CD4-positive, alpha-beta T cell treated with Interleukin-6 at 100 ng/mL for 8 hours (primary cell): ENCODE measurements around the gene FAM174B.

Experiments used
- DNase-seq: peaks from one replicate; pipeline ENCODE4 v3.0.0-alpha.2; 2020; ENCODE audit warnings: mixed read lengths, low spot score

Gene FAM174B

DNA sequence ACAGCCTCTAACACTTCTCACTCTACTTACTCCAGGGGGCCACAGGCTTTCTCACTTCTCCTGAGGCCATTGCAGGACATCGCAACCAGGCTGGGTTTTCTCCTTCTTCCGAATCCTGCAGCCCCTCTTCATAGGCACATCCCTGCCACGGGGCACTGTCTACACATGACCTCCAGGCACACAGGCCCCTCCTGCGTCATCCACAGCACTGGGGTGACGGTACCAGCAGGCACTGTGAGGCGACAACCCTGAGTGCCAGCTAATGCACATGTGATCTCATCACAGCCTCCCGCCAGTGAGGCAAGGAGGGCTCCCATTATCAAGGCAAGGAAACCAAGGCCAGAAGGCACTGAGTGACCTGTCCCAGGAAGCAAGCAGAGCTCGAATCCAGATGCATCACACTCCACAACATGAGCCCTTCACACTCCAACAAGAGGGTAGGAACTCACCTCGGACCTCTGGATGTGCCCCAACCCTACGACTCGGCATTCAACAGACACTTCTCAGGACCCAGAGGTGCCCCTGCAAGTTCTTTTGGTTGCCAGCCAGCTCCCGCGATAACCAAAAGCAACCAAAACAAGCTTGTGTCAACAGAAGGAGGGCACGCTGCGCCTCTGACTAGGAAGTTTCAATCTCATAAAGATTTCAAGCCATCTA is 16.7 kb downstream of the FAM174B start:
- DNase-seq, result no peak

DNA sequence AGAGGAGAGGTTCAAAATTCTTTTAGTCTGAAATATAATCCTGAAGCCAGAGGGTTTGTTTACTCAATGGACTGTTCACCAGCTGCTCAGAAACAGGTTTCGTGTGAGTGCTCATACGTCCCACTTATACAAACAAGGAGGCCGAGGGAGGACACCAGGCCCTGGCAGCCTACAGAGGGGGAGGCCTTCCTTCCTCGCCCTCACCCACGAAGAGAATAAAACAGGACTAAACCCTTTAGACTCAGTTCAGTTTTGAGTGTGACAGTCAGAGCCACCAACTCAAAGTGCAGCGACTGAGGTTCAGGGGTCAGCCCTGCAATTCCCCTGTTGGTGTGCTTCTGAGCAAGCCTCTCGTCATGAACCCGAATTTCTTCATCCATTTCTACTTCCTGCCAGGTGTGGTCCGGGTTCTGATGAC is 17.3 kb downstream of the FAM174B start:
- DNase-seq, result no peak

DNA sequence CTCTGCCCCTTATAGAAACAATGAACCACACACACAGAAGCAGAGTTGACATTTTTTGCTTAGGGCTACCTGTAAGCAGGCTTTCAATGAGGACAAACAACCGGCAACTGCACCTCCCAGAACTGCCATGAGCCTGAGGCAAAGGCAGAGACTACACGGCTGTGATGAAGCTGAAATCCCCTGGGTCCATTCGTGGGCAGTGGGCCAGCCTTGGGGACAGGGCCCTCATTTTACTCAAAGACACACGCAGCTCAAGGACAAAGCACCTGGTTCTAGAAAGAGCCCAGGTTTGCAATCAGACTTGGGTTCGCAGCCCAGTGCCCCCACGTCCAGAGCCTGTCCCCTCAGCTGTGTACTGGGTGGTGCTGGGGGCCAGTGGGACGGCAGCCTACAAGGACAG is 17.9 kb downstream of the FAM174B start:
- DNase-seq, result no peak

DNA sequence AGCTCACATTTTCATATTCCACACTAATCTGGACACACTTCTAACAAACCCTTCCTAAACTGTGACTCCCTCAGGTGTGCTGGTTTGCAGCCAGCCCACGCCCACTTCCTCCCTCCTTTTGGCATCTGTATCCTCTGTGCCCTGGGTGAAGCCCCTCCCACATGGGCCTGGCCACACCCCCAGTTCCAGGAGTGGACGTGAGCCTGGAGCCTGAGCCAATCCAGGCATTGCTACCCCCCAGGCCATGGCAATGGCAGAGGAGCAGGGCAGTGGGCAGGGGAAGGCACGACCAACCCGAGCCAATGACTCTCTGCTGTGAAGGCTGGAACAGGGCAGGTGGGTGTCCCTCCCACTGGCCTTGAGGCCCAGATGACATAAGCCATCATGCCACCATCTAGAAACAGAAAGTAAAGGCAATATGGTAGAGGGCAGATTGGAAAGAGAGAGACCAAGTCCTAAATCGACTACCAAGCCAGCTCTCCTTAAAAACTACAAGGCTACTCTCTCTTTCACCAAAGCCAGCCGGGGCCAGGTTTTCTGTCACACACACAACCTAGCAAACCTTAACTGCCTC is 18.6 kb downstream of the FAM174B start:
- no peak for DNase-seq

DNA sequence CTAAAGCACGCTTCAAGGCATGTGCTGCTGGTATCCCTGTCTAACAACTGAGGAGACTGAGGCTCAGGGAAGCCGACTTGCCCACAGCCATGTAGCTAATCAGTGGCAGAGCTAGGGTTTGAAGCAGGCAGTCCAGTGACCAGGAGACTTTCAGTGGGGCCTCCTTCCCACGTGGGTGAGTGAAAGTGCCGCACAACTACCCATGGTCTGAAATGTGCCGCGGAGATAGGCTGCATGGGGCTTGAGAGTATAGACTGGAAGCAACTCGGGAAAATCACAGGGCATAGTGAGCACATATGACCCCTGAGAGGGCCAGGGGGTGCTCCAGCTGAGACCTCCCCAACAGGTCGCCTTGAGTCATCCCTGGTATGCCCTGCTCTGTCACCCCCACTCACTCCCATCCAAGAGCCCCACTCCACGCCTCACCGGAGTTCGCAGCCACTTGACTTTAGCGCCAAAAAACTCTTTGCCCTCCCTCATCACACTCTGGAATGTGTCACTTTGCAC is 19.1 kb downstream of the FAM174B start:
- no peak for DNase-seq

DNA sequence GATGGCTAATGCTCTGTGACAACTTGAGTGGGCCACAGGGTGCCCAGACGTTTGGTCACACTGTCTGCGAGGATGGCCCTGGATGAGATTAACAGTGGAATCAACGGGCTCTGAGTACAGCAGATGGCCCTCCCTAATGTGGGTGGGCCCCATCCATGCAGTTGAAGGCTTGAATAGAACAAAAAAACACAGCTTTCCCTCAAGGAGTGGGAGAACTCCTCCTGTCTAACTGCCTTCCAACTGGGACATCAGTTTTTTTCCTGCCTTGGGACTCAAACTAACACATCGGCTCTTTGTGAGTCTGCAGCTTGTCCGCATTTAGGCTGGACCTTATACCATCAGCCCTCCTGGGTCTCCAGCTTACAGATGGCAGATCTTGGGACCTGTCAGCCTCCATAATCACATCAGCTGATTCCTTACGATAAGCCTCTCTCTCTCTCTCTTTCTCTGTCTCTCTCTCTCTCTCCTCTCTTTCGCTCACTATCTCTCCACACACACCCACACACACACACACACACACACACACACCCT is 20.8 kb downstream of the FAM174B start:
- DNase-seq, result no peak

DNA sequence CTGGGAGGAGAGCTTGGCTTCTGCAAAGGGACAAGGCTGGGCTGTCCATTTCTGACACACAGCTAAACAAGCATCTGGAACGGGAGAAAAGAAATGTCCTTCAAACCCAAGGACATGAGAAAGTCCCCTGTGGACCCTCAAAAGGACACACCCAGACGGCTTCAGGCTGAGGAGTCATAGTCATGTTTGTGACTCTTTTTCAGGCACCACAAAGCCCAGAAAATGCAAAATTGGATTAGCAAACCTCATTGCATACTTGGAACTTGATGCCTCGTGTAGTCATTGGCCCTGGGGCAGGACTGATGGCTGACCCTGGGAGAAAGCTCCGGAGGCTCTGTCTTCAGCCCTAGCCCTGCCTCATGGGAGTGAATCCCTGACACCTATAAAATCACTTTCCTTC is 21.5 kb downstream of the FAM174B start:
- DNase-seq, result no peak

DNA sequence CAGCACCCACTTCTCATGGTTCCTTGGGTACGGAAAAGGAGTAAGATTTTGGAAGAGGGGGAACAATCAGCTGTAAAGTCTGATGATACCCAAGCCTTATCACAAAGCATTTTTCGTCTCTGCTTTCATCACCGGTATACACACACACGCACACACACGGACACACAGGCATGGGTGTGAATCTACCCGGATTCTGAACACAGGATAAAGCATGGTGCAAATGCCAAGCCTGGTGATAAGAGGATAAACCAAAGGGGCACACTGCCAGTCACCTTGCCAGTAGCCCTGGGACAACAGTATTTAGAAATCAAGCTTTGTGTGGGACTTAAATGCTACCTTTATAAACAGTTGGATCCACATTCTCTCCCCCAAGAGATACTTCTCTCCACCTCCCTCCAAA is 22.2 kb downstream of the FAM174B start:
- no peak for DNase-seq

DNA sequence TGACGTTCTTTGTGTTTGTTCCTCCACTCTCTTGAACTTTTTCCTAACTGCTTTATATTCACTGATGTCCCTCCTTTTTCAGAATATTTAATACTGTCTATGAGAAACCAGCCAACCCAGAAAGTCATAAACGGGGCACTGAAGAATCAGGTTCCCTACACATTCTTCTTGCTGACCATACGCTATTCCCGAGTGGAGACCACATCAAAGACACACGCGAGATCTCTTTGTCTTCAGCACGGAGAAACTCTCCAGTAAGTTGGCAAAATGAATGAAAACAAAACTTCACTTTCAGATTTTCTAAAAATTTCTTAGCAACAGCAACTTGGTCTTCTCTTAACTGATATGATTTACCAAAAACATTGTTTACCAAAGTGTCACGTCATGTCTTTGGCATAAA is 22.6 kb downstream of the FAM174B start:
- no peak for DNase-seq

DNA sequence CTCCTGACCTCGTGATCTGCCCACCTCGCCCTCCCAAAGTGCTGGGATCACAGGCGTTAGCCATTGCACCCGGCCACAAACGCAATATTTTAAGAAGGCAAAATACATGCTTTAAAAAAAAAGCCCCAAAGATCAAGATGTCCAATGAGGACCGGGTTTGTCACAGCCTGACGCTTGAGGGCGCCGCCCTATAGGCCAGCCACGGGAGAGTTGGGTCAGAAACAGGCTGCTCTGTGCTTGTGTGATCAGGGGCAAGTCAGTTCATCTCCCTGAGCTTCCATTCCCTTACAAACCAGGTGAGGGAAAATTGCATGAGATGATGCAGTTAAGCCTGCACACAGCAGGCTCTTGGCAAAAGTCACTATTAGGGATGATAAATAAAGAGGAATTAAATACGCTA is 23.9 kb downstream of the FAM174B start:
- no peak for DNase-seq

DNA sequence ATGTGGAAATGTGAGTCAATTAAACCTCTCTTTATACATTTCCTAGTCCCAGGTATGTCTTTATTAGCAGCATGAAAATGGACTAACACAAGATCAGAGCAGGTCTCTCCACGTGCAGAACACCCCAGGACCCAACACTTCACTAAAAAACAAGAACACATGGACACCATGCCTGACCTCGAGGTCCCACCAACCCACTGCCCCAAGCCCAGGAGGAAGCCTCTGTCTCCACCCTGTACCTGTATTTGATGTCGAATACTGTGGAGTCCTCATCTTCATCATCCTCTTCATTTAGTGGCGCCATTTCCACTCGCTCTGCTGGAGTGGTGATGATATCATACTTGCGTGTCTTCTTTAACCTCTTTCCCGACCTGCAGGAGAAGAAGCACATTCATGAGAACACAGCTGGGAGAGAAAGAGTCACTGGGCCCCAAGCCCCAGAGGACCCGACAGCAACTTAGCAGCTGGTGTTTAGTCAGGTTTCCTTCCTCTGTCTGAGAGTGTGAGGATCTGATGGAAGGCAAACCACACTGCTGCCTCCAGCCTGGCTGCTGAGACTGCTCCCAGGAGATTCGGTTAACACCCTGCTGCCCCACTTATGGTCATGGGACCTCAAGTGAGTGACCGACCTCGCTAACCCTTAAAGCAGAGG is 25.5 kb downstream of the FAM174B start:
- no peak for DNase-seq

DNA sequence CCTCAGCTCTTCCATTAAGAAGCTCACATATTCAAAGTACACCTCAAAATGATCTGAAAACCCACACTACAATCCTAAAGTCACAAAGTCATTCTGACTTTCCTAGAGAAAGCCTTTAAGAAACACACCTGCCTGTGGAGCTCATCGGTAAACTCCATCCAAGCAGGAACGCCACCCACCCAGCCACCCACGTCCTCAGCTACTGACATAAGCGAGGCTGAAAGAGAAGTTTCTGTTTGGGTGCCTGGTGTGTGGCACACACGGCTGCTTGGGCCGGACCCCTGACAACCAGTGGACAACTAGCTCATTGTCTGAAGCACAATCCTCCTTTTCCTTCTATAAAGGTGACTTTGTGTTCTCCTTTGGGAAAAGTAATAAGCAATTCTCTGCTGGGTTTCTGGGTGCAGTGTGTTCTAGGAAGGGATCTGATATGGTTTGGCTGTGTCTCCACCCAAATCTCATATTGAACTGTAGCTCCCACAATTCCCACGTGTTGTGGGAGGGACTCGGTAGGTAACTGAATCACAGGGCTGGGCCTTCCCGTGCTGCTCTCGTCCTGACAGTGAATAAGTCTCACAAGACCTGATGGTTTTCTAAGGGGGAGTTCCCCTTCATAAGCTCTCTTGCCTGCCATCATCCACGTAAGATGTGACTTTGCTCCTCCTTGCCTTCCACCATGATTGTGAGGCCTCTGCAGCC is 26.1 kb downstream of the FAM174B start:
- no peak for DNase-seq

DNA sequence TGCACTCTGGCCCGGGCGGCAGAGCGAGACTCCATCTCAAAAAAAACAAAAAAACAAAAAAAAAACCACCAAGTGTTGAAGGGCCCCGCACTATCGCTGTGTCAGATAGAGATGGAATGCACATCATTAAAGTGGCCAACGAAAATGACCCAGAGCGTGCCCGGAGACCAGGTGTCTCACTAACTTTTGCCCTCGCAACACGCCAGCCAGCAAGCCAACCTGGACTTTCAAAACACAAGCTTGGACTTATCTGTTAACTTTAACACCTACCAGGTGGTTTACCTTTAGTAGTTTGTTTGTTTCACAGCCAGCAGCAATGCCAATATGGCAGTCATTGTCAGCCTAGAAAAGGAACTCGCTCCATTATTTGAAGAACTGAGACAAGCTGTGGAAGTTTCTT is 28.6 kb downstream of the FAM174B start:
- no peak for DNase-seq

DNA sequence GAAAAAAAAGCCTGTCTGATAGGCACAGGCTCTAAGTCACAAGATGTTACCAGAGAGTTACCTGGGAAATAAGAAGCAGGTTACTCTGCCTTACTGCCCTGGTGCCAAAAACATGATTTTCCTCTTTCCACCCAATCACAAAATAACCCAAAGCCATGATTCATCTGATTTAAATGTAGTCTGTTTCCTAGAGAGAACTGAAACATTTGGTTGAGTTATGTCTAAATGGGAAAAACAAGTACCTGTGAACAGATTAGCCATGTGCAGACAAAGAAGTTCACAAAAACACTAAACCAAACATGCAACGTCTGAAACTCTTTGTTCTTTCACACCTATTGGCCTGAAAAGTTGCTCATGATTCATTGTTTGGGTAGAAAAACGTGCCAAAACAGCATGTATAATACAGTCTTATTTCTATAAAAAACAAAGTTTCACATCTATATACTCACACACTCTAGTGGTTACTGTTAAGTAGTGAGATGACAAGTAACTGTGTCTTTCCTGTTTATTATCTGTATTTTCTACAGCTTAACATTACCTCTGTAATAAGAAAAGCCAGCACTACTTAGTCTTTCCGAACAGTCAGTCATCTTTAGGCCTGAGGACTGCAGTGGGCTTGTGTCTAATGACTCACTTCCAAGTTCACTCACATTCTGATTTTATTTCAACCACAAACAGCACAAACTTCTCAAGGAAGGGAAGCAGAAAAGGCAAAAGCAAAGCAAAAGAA is 30.2 kb downstream of the FAM174B start:
- DNase-seq, result no peak

DNA sequence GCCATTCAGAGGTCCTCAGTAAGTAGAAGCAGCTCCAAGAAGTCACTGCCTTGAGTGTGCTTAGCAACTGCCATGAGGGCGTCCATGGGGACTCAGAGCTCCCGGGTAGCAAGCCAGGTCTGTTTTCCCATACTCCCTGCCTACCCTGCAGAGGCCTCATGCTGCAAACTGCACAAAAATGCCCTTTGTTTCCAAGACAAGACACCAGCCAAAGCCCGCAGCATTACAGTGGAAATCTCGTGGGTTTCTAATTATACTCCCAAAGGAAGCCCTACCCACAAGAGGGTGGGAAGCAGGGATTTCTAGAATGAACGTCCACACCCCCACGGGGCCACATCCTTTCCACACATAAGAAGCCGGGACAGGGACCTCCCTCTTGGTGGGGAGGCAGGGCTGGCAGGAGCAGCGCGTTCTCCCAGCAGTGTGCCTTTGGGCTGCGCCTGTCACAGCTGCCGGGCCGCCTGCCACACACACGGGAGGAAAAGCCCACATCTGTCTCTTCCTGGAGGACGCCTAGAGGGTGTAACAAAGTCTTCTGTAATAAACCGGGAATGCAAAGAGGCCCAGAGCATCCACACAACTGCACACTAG is 31.1 kb downstream of the FAM174B start:
- no peak for DNase-seq

DNA sequence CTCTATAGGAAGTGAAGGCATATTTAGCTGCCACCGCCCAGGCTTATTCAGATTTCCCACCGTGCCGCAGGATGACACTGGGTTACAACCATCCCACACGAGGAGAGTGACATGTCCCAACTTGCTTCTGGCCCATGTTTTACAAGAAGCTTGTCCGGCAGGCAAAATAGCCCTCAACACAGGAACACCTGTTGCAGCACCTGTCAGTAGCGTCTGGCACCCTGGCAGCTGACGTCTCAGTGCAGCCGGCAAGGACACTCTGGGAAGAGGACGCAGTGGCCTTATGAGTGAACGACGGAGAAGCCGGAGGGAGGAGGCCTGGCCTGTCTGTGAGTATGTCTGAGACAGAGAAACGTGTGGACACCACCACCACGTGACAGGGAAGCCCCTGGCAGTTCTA is 32.1 kb downstream of the FAM174B start:
- DNase-seq, result no peak

DNA sequence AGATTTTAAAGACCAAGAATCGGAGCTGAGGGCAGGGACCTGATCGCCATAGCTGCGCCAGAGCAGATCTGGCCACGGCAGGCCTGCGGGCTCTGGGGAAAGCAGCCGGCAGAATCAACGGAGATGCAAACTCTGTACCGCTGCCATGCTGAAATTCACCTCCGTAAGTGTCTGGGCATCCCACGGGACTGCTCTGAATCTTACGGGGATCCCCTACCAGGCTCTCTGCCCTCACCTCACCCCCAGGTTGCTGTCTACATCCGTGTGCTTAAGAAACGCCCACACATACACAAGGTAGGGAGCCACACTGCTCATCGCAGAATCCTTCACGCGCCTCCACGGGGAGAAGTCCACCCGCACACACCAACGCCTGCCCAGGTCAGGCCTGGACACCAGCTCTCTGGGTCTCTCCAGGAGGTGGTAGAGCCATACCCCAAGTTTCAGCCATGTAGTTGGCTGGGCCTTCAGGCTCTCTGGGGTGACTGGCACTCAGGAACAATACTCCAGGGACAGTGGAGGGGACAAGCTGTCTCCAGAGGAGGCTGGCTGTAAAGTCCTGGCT is 33.5 kb downstream of the FAM174B start:
- DNase-seq, result no peak

DNA sequence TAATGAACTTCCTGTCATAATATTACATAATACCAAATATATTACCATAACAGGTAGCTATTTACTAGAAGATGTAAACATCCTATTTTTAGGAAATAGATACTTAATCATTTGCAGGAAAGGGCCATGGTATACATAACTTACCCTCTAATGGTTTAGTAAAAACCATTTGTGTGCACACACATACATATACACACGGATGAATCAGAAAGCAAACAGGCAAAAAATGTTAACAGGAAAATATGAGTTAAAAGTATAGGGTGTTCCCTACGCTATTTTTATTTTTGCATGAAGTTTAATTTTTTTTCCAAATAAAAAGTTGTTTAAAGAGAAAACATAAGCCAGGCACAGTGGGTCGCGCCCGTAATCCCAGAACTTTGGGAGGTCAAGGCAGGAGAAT is 34.6 kb downstream of the FAM174B start:
- DNase-seq, result no peak

DNA sequence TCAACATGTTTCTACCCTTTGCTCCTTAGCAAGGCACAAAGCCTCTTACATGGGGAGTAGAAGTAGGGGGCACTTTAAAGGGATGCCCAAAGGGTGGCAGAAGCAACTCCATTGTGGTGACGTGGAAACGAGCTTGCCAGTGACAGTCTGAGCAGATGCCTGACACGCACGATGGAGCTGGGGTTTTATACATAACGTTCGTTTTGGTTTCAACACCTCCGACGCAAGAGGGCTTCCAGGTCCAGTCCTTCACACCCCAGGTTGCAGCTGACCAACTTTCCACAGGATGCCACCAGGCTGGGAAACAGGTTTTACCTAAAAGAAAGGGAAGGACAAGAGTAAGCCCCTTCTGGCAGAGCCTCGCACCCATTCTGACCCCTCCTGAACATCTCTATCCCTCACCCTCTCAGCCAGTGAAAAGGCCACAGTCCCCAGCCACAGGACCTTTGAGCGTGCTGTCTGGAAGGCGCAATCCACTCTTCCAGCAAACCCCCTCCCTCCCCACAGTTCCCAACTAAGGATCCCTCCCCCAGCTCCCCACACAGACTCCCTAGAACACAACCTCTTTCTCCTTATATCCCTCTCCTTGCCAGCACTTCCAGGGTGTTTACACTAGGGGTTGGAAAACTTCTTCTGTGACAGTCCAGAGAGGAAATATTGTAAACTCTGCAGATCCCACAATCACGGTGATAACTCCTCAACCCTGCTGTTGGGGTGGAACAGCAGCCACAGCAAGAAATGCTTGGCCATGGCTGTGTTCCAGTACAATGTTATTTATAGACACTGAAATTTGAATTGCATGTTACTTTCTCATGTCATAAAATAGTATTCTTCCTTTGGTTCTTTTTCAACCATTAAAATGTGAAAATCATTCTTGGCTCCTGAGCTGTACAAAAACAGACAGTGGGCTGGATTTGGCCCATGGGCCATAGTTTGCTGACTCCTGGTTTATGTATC is 36.2 kb downstream of the FAM174B start:
- no peak for DNase-seq
